Endothelial cell of umbilical vein (primary cell): ENCODE results near the gene TREX2. TPM values are rescaled to one million over a fixed set of nuclear protein-coding genes. Genes with fewer than 3 reads are reported as not detected.

Source experiments
- BruUV-seq: library from RNA; stranded (reverse); fragments of 400-500 nt; replicated peaks from 2 replicates; lab custom pipeline; 2021; lab: Mats Ljungman, UMichigan
- CTCF ChIA-PET: fragments of 300-600, 350-600 bp; sonication (Branson Sonifier 250); formaldehyde crosslinking; loops from one replicate; lab custom pipeline; 2021; ENCODE audit warnings: antibody characterized with exemption, inconsistent platforms; lab: Charles Lee
- POLR2A ChIA-PET: fragments of 300-600, 350-600 bp; sonication (Branson Sonifier 250); formaldehyde crosslinking; loops from one replicate; lab custom pipeline; 2021; ENCODE audit warnings: antibody characterized with exemption, inconsistent platforms; lab: Charles Lee
- DNase-seq: peaks from one replicate; pipeline ENCODE4 v3.0.0-alpha.2; 2011; ENCODE audit warnings: low read depth, low spot score
- FAIRE-seq: peaks from 2 replicates; lab custom pipeline; 2011; peaks lifted over from hg19 to GRCh38; lab: Jason Lieb, UNC
- H2AFZ ChIP-seq: 2 replicates; pipeline ENCODE4 v1.6.0; 2012; ENCODE audit warnings: low read depth, low read length, control low read depth, inconsistent platforms
- H3K27ac ChIP-seq: 2 replicates; pipeline ENCODE4 v1.5.1; 2011; ENCODE audit warnings: low read depth, mild to moderate bottlenecking, control low read depth, low read length, moderate library complexity; ENCODE audit not compliant: insufficient read depth
- H3K27me3 ChIP-seq, 2 experiments: 2 replicates each; pipeline versions ENCODE4 v1.6.0 to v1.6.1; 2011; ENCODE audit warnings: low read length in 2 of 2, mixed read lengths in 1 of 2; ENCODE audit not compliant: control insufficient read depth in 2 of 2, insufficient read depth in 2 of 2
- H3K36me3 ChIP-seq, 2 experiments: 2 replicates in 1 of 2; 3 replicates in 1 of 2; pipeline ENCODE4 v1.5.1; 2011; ENCODE audit warnings: low read length in 2 of 2, mild to moderate bottlenecking in 1 of 2, moderate library complexity in 1 of 2; ENCODE audit not compliant: control insufficient read depth in 2 of 2, insufficient read depth in 2 of 2; ENCODE audit errors: extremely low read depth in 1 of 2
- H3K4me1 ChIP-seq: 3 replicates; pipeline ENCODE4 v1.5.1; 2011; ENCODE audit warnings: mild to moderate bottlenecking, low read length; ENCODE audit not compliant: control insufficient read depth, insufficient read depth; ENCODE audit errors: extremely low read depth
- H3K4me2 ChIP-seq: 2 replicates; pipeline ENCODE4 v1.6.1; 2011; ENCODE audit warnings: low read length, control low read depth, mixed read lengths; ENCODE audit not compliant: insufficient read depth
- H3K4me3 ChIP-seq, 3 experiments: fragments of 200-600 bp in 1 of 3; sonication (generic), shearing (Covaris generic) in 1 of 3; replicated peaks in 1 of 3; 2 replicates each; pipeline ENCODE4 v1.5.1; 2011 to 2016; ENCODE audit warnings: control low read depth in 3 of 3, low read length in 3 of 3, mild to moderate bottlenecking in 2 of 3, inconsistent platforms in 1 of 3, low read depth in 1 of 3, moderate library complexity in 1 of 3; ENCODE audit not compliant: insufficient read depth in 1 of 3
- H3K79me2 ChIP-seq: 2 replicates; pipeline ENCODE4 v1.6.0; 2012; ENCODE audit warnings: low read length, inconsistent platforms; ENCODE audit not compliant: control insufficient read depth, insufficient read depth
- H3K9ac ChIP-seq: replicated peaks from 2 replicates; pipeline ENCODE3; 2011; ENCODE audit warnings: low read length, control low read depth; ENCODE audit not compliant: insufficient read depth; ENCODE audit errors: extremely low read depth
- H3K9me1 ChIP-seq: replicated peaks from 3 replicates; pipeline ENCODE4 v1.6.0; 2011; ENCODE audit warnings: mild to moderate bottlenecking, low read length; ENCODE audit not compliant: control insufficient read depth, insufficient read depth; ENCODE audit errors: extremely low read depth
- H3K9me3 ChIP-seq: replicated peaks from 2 replicates; pipeline ENCODE4 v1.5.1; 2012; ENCODE audit warnings: low read length, inconsistent platforms; ENCODE audit not compliant: control insufficient read depth, insufficient read depth
- H4K20me1 ChIP-seq: replicated peaks from 2 replicates; pipeline ENCODE3; 2011; ENCODE audit warnings: mild to moderate bottlenecking, low read length; ENCODE audit not compliant: control insufficient read depth, insufficient read depth; ENCODE audit errors: extremely low read depth
- CTCF ChIP-seq, 2 donors: IDR thresholded peaks; 1 replicate in 1 of 2; 2 replicates in 1 of 2; pipeline ENCODE4 v1.5.1; 2011; ENCODE audit warnings: low read length in 2 of 2, mild to moderate bottlenecking in 2 of 2, moderate library complexity in 2 of 2, control low read depth in 1 of 2, inconsistent platforms in 1 of 2, low read depth in 1 of 2; ENCODE audit not compliant: insufficient read depth in 1 of 2; ENCODE audit errors: extremely low read depth in 1 of 2
- EZH2 ChIP-seq: IDR thresholded peaks from 2 replicates; pipeline ENCODE4 v1.6.1; 2012; ENCODE audit warnings: borderline replicate concordance, low read depth, mild to moderate bottlenecking, moderate library complexity, low read length, inconsistent platforms; ENCODE audit not compliant: severe bottlenecking
- GATA2 ChIP-seq: IDR thresholded peaks from 2 replicates; pipeline ENCODE4 v1.7.0; 2011; ENCODE audit warnings: low read depth, mild to moderate bottlenecking, moderate library complexity, mixed read lengths, low read length; ENCODE audit not compliant: insufficient read length, insufficient read depth
- JUN ChIP-seq: IDR thresholded peaks from 2 replicates; pipeline ENCODE4 v1.6.1; 2011; ENCODE audit warnings: borderline replicate concordance, low read depth; ENCODE audit not compliant: insufficient read length, insufficient read depth
- MAX ChIP-seq: IDR thresholded peaks from 2 replicates; pipeline ENCODE4 v1.6.1; 2011; ENCODE audit not compliant: insufficient read depth, insufficient read length
- MYC ChIP-seq: IDR thresholded peaks from one replicate; pipeline ENCODE4 v1.6.1; 2011; ENCODE audit warnings: mild to moderate bottlenecking, low read depth, low read length
- POLR2A ChIP-seq: IDR thresholded peaks from 2 replicates; pipeline ENCODE4 v1.6.1; 2012; ENCODE audit warnings: low read depth, mild to moderate bottlenecking, control low read depth, low read length
- POLR2AphosphoS5 ChIP-seq: IDR thresholded peaks from 2 replicates; pipeline ENCODE4 v1.6.1; 2012; ENCODE audit warnings: low read depth, mild to moderate bottlenecking, control low read depth, low read length, moderate library complexity; ENCODE audit not compliant: insufficient read depth
- dilution Hi-C: fragments of 300-500 bp; cut with MboI; formaldehyde crosslinking; loops from one replicate; pipeline ENCODE4 v1.15.0; 2019; ENCODE audit warnings: low sequenced_read_pairs; ENCODE audit not compliant: extremely low pct_ligation_motif_present
- intact Hi-C: fragments of 100-400 bp; cut with micrococcal nuclease; formaldehyde crosslinking; loops from one replicate; pipeline ENCODE4 v1.10.0; 2022
- polyA plus RNA-seq, 4 experiments: library from polyadenylated mRNA; depleted of rRNA in 3 of 4; stranded (reverse) in 3 of 4; unstranded in 1 of 4; fragments of >200 nt; gene quantifications; 2 replicates each; pipeline versions ENCODE4 v1.2.1 to v1.2.3, GENCODE V29; 2011 to 2012; ENCODE audit warnings: missing spikeins in 1 of 4
- total RNA-seq: library from RNA; stranded (reverse); gene quantifications from 2 replicates; pipeline ENCODE4 v1.2.3, GENCODE V29; 2021

TREX2 gene
- total and polyA plus RNA-seq, 2 donors (not counting 3 experiments of a cell fraction or from before 2014, with no cell fraction given), result 0.82 to 0.99 TPM

- ChIA-PET CTCF (no interaction called here), POLR2A (no interaction called here)
- no TSS peak for BruUV-seq
- intact Hi-C loops (no loop called here), dilution Hi-C loops (no loop called here)
- no peaks in the 10 kb centered on the region for H4K20me1 ChIP-seq
- H3K9me3 ChIP-seq, result no peaks in the 10 kb centered on the region
- no peak overlapping the region for H3K4me3 ChIP-seq
- no peaks in the 10 kb centered on the region for H3K36me3 ChIP-seq
- no peak overlapping the region for H3K4me2 ChIP-seq
- no peaks in the 10 kb centered on the region for H3K79me2 ChIP-seq
- H3K9me1 ChIP-seq, result no peaks in the 10 kb centered on the region
- H3K27ac ChIP-seq, result no peak overlapping the region
- no peaks in the 10 kb centered on the region for H3K27me3 ChIP-seq
- DNase-seq (no peak), FAIRE-seq (no peak)
- no peak for TF ChIP-seq MYC
- TF ChIP-seq MAX, result no peak
- no peak for TF ChIP-seq POLR2AphosphoS5
- TF ChIP-seq EZH2, result no peak
- no peak for TF ChIP-seq CTCF (IDR thresholded peaks at IDR 0.05; ENCODE audit: extremely low read depth in 1 of 2, insufficient read depth in 1 of 2, low read depth in 1 of 2, low read length in 2 of 2)
- TF ChIP-seq GATA2, result no peak
- TF ChIP-seq POLR2A, result no peak
- no peak for TF ChIP-seq JUN
- H3K9ac ChIP-seq, result no peak overlapping the region
- no peak overlapping the region for H2AFZ ChIP-seq
- H3K4me1 ChIP-seq, result no peaks in the 10 kb centered on the region
Observed at GRCh38 chrX:153442463-153442862, 3.4 kb downstream of the TREX2 start.
